ENCODE data around the gene SSBP3. TPM values are rescaled to one million over a fixed set of nuclear protein-coding genes. Genes with fewer than 3 reads are reported as not detected.
A peak's percentile ranks its signal among the peaks of the same experiment; 100 is the strongest.

The SSBP3 gene
- total RNA-seq, 1 experiment from 2014 or later = 15.0 TPM

GRCh38 chr1:54310439-54311328 lies 95.5 kb downstream of the SSBP3 start:
- TF ChIP-seq EZH2phosphoT487 (IDR thresholded peaks at IDR 0.05; ENCODE audit: borderline replicate concordance, low read length) (no peak), CTCF (conservative IDR thresholded peaks at IDR 0.05; ENCODE audit: low read depth, low read length) (peak; percentile 59)
- H3K27me3 ChIP-seq (ENCODE audit: low read length) = no peaks in the 10 kb centered on the region
- no peaks in the 10 kb centered on the region for H4K20me1 ChIP-seq (ENCODE audit: low read length)
- no peaks in the 10 kb centered on the region for H3K36me3 ChIP-seq (ENCODE audit: low read depth, low read length)
- H3K4me2 ChIP-seq (ENCODE audit: low read length) = no peak overlapping the region
- no TSS peak for BruUV-seq (replicated peaks)
- H3K9me3 ChIP-seq (ENCODE audit: low read length) = no peaks in the 10 kb centered on the region
- H3K4me1 ChIP-seq (ENCODE audit: insufficient read depth, low read length) = no peaks in the 10 kb centered on the region
- ATAC-seq (peak; percentile 20; the same call in 1 of the 2 replicates), DNase-seq (peak; percentile 30)
- ChIA-PET POLR2A (ENCODE audit: unreplicated experiment) (no interaction called here), CTCF (interaction anchor here (0.5 to 0.6 kb wide), 2 partner anchors 178 kb away, joined by 9 to 14 read pairs; no protein-coding TSS in a partner anchor)
- H3K9me2 ChIP-seq (replicated peaks; ENCODE audit: low read length) = no peaks in the 10 kb centered on the region
- H3K9ac ChIP-seq (ENCODE audit: low read length) = no peak overlapping the region
- no peak overlapping the region for H3K27ac ChIP-seq (ENCODE audit: low read length)
- intact Hi-C loops (cut with micrococcal nuclease) = no loop called here
- no peaks in the 10 kb centered on the region for H3F3A ChIP-seq (ENCODE audit: low read length, unreplicated experiment)
- H3K4me3 ChIP-seq (ENCODE audit: low read length) = no peak overlapping the region
- no peaks in the 10 kb centered on the region for H3K79me2 ChIP-seq (ENCODE audit: low read length)
- H2AFZ ChIP-seq (ENCODE audit: low read length) = no peak overlapping the region

GRCh38 chr1:54309631-54310366 lies 96.4 kb downstream of the SSBP3 start:
- Histone ChIP-seq H3K9me2 (replicated peaks; ENCODE audit: low read length) (no peaks in the 10 kb centered on the region), H3K4me1 (ENCODE audit: insufficient read depth, low read length) (no peaks in the 10 kb centered on the region), H3K79me2 (ENCODE audit: low read length) (no peaks in the 10 kb centered on the region), H3K4me2 (ENCODE audit: low read length) (no peak overlapping the region), H3K27ac (ENCODE audit: low read length) (no peak overlapping the region), H3K36me3 (ENCODE audit: low read depth, low read length) (no peaks in the 10 kb centered on the region), H3K4me3 (ENCODE audit: low read length) (no peak overlapping the region), H3K9me3 (ENCODE audit: low read length) (no peaks in the 10 kb centered on the region), H3K27me3 (ENCODE audit: low read length) (no peaks in the 10 kb centered on the region), H3F3A (ENCODE audit: low read length, unreplicated experiment) (no peaks in the 10 kb centered on the region), H4K20me1 (ENCODE audit: low read length) (no peaks in the 10 kb centered on the region), H2AFZ (ENCODE audit: low read length) (no peak overlapping the region), H3K9ac (ENCODE audit: low read length) (no peak overlapping the region)
- ChIA-PET CTCF (interaction anchor here (0.5 kb wide), 1 partner anchor 179 kb away, joined by 14 read pairs; no protein-coding TSS in a partner anchor), POLR2A (ENCODE audit: unreplicated experiment) (interaction anchor here (1.1 kb wide), 1 partner anchor 57 kb away, joined by 3 read pairs; no protein-coding TSS in a partner anchor)
- TF ChIP-seq EZH2phosphoT487 (IDR thresholded peaks at IDR 0.05; ENCODE audit: borderline replicate concordance, low read length) (no peak), EZH2 (IDR thresholded peaks at IDR 0.05; ENCODE audit: low read length, unreplicated experiment) (no peak), CTCF (conservative IDR thresholded peaks at IDR 0.05; ENCODE audit: low read depth, low read length) (no peak)
- intact Hi-C loops (cut with micrococcal nuclease) = no loop called here
- DNase-seq = no peak
- no peak for ATAC-seq
- BruUV-seq (replicated peaks) = no TSS peak
